ENCODE results near the gene ABHD12B. TPM values are rescaled to one million over a fixed set of nuclear protein-coding genes. Genes with fewer than 3 reads are reported as not detected.

The ABHD12B gene, protein sequence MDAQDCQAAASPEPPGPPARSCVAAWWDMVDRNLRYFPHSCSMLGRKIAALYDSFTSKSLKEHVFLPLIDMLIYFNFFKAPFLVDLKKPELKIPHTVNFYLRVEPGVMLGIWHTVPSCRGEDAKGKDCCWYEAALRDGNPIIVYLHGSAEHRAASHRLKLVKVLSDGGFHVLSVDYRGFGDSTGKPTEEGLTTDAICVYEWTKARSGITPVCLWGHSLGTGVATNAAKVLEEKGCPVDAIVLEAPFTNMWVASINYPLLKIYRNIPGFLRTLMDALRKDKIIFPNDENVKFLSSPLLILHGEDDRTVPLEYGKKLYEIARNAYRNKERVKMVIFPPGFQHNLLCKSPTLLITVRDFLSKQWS
- total RNA-seq = not detected
- long read RNA-seq, donor 1 = 0 reads
- long read RNA-seq, donor 2, partial matches to known transcripts = 0 of 1 reads
- long read RNA-seq, donor 2, other reads (novel, unspliced or antisense) = 1 of 1 reads

DNA sequence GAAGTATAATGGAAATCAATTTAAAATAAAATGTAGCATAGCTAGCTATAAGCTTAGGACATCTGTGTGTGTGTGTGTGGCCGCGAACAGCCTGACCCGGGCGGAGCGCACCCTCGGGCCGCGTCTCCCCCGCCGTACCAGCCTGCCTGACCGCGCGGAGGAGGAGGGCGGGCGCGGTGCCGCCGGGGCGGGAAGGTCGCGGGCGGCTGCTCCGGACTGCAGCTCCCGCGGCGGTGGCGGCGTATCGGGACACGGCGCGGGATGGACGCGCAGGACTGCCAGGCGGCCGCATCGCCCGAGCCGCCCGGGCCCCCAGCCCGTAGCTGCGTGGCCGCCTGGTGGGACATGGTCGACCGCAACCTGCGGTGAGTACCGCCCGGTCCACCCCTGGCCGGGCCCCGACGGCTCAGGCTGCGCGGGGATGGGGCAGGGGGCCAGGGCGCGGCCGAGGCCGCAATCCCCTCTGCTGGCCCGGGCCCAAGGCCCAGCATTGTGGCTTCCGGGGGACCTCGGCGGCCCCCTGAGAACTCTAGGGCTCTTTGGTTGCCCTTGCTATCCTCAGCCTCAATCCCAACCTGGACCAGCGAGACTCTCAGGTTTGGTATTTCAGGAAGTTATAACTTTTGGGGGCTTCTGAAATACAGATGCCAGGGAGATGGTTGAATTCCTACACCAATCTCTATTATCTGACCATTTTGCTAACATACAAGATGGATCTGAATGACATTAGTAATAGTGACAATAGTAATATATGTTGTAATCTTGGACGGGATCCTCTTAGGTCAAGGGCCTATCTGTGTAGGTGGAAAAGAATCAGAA, at the start of gene ABHD12B:
Gene ABHD12B, plus strand, starts transcription at position 140 of the 819 bp plus-strand sequence. Its CDS starts 122 bp downstream, at position 262.
- DNase-seq (ENCODE audit: low spot score) = no peak
- intact Hi-C loops (cut with DNase I) = no loop called here

DNA sequence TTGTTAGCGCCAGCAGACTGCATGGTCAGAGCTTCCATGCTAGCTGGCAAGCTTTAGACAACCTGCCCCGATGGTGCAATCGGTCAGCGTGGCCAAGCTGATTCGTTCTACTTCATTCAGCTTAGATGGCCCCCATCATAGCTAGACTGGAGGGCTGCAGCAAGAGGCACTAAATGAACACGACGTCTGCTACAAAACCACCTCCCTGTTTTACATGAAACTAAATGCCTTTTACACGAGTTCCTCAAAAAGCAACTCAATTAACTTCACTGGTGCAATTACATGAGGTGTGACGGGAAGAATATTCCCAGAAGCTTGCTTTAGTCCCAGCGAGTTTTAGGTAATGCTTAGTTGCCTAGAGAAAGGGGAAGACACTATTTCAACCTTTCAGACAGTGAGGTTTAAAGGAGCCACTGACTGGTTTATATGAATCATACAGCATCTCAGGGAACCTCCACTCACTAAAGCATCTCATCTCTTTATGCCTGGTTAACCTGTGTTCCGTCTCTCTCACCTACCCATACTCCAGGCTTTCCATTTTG, 49.3 kb upstream of the ABHD12B start:
- intact Hi-C loops (cut with DNase I) = no loop called here
- DNase-seq (ENCODE audit: low spot score) = no peak

DNA sequence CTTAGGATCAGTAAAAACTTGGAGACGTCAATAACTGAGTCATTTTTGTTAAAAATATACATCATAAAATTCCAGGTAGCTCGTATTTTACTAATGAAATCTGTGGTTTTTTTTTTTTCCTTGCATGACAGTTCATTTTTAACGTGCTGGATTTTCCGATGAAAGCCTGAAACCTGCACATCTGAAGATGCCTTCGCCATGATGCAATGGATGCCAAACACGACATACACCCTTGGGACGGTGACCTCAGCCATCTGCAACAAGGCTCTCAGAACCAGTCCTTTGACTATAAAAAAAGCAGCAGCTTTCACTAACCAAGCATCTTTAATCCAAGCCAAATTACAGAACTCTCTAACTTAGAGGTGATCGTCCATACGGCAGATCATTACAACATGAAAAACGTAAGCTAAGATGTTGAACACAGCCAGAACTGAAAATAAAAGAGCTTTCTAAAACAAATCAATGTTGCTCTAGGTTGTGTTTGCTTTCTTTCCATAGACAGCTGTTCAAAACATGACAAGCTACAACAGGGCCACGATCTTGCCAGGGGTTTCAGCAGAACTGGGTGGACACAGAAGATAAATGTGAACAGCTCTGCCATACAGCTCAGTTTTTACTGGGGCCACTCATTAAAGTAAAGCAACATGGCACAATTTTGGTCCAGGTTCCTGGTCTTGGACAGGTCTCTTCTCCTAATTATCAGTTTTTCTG, 48.6 kb upstream of the ABHD12B start:
- no peak for DNase-seq (ENCODE audit: low spot score)
- intact Hi-C loops (cut with DNase I) = no loop called here

DNA sequence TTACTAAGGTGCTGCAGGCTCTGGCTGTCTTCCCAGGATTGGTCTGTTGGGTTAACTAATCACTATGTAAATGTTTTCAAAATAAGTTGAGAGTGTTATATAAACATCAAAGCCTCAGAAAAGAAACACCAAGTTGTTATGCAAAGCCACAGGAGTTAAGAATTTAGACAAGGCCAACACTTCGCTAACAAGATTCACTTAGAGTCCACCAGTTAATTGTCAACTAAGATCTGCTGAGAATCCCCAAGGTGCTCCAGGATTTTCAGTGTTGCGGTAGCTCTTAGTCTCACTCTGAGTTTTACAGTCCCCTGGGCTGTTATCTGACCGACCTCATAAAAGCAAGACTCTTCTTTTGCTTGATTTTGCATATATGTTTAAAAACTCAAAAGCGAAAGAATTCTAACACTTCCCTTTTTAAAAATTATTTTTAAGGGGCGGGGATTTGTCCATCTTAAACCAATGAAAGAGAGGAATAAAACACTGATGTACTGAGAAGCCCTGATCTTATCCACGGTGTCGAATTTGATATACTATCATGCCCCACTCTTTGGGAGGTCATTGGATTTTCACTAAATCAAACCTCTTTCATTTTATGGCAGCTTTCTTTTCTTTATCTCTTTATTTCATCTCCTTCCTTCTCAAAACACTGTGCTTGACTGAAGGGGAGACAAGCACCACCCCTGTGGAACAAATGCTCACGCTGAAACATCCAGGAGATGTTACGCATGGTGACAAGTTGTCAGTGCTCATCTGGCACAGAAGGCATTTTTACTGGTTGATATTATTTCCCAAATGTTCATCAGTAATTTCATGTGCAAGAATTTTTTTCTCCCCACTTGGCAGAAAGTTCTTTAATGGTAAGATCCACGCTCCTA, 47.9 kb upstream of the ABHD12B start:
- intact Hi-C loops (cut with DNase I) = no loop called here

DNA sequence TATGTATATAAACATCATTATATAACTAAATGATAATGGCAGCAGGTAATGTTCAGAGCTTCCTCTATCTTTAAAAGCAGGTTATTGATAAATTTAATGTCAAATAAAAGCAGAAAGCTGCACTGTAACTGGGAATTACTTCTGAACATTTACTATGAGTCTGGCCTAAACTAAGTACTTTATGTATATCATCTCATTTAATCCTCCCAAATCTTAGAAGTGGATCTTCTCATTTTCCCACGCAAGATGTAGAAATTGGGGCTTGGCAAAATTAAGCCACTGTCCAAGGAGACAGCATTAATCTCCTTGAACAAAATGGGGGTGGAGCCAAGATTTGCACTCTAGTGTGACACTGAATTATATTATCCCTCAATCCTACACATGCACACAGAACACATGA, 46.5 kb upstream of the ABHD12B start:
- no peak for DNase-seq (ENCODE audit: low spot score)
- intact Hi-C loops (cut with DNase I) = no loop called here

More for the DNA sequence above, 47.9 kb upstream of the ABHD12B start:
- no peak for DNase-seq (ENCODE audit: low spot score)

DNA sequence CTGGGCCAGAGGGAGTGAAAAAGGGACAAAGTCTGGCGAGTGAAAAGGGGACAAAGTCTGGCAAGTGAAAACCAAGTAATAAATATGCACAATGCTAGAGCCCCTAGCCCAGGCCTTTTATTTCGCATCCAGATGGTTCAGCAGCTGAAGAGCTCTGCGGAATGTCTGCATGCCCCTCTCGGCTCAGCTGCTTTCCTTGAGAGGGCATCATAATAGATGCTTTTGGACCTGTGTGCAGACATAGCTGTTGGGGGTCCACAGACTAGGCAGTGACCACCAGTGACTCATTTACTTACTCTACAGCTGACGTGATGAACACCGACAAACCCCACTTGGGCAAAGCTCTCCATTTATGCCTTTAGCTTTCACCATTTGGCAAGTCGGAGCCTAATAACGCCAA, 45.2 kb upstream of the ABHD12B start:
- intact Hi-C loops (cut with DNase I) = no loop called here
- DNase-seq (ENCODE audit: low spot score) = no peak

DNA sequence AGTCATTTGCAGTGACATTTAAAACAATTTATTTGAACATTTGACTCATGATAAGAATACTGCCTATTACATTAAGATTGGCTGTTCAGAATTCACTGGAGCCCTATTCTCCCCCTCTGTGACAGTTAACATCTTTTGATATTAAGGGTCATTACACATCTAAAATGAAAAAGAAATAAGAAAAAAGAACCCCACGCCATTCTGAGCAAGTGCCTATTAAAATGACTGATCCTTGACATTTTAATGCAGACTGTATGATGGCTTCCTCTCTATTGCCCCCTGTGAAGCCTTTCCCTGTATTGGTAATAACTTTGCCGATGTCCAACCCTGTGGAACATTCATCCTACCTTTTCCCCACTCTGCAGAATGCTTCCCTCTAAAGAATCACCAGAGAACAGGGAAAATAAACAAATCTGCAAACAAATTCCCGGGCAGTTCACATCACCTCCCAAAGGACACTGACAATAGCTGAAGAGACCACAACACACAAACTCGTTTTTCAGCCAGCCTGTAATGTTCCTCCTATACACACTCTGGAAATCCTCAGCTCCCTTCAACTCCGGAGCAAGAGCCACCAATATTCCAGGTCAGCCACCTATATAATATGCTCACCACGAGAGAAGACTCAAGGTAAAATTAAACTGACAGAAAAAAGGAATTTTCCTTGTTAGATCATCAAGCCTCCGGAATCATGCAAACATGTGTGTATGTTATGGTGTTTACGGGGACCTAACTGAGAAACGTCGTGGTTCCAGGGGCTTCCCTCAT, 42.9 kb upstream of the ABHD12B start:
- intact Hi-C loops (cut with DNase I) = no loop called here
- DNase-seq (ENCODE audit: low spot score) = no peak

DNA sequence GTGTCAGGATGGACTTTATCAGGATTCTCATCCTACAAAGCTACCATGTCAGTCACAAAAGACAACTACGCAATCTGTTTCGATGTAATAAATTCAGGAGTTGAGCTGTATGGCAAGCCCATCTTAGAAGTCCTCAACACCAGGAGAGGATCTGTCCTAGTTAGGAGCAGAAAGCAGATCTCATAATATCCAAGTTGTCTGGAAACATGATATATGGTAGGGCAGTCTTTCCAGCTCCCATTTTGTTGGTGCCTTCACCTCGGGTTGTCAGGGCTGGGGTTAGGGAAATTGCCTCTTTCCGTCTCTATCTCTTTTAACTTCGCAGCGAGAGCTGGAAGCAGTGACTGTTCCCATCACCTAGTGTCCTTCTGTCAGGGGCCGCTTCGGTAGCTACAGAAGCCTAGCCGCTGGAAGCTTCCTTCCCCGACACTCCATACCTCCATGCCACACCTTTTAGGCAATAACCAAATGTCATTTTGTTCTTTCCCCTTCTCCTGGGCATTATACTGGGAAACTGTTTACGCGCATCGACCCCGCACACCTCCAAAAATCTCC, 42.3 kb upstream of the ABHD12B start:
- intact Hi-C loops (cut with DNase I) = no loop called here

DNA sequence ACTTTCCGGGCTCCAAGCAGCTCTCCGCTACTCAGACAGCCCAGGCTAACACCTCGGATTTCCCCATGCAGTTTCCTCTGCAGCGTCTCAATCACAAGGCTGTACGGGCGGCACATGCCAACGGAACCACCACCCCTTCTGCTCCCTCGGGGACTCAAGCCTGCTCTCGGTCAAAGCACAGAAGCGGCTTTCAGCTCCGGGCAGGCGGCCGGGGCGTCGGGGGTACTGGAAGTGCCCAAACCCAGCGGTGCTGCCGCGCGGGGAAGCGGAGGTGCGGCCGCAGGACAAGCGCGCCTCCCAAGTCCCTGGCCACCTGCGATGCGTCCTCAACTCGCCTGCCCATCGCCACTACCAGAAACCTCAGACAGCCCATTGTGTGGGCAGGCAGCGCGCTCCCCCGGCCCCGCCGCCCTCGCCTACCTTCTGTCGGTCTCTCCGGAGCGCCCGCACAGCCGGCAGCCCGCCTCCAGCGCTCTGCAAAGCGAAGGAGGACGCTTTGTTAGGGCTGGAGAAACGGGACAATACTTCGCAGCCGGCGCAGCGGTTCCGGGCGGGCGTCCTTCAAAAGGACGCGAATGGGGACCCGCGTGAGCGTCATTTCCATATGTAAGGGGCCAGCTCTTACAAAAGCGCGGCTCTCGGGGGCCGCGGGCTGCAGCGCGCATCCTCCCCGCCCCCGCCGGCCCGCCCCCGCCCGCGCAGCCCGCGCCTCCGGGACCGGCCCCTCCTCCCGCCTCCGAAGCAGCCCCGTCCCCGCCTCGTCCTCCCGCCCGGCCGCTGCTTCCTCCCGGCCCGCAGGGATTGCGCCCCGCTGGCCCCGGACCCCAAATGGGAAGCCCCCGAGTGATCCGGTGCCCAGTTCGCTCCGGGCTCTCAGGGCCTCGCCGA, 41.6 kb upstream of the ABHD12B start:
- DNase-seq (ENCODE audit: low spot score) = peak; percentile 87

More for the DNA sequence above, 42.3 kb upstream of the ABHD12B start:
- no peak for DNase-seq (ENCODE audit: low spot score)

DNA sequence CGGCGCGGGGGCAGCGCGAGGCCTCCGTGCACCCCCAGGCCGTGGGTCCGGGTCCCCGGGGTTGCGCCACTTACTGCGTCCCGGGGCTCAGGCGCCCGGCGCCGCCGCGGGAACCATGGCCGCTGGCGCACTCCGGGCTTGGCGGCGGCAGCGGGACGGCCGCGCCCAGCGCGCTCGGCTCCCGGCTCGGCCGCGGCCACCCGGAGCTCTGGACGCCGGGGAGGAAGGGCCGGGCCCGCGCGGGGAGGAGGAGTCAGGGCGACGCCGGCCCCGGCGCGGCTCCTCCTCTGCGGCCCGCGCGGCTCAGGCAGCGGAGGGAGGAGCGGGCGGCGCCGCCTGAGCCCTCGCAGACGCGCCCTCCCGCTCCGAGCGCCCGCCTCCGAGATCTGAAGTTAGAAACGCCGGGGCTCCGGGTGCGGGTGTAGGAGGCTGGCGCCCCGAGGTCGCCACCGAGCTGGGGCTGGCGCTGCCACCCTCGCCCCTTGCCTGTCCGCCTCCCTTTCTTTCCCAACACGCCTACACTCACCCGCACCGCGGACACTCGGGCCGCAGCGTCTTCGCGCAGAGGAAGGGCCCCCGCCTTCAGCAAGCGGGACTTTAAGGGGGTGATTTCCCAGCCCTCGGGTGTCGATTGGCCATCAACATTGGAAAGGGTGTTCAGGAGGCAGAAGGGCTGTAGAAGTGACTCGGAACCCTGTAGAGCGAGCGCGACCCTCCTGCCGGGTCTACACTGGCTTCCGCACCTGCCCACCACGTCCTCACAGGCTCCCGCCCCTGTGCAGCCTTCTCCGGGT, 40.7 kb upstream of the ABHD12B start, which contains the start of gene NIN:
Gene NIN, minus strand, starts transcription at position 231 of the 794 bp plus-strand sequence. CDS start 9,106 bp downstream, outside the sequence.
- intact Hi-C loops (cut with DNase I) = no loop called here
- DNase-seq (ENCODE audit: low spot score) = peak; percentile 93

More for the DNA sequence above, 41.6 kb upstream of the ABHD12B start:
- intact Hi-C loops (cut with DNase I) = no loop called here

DNA sequence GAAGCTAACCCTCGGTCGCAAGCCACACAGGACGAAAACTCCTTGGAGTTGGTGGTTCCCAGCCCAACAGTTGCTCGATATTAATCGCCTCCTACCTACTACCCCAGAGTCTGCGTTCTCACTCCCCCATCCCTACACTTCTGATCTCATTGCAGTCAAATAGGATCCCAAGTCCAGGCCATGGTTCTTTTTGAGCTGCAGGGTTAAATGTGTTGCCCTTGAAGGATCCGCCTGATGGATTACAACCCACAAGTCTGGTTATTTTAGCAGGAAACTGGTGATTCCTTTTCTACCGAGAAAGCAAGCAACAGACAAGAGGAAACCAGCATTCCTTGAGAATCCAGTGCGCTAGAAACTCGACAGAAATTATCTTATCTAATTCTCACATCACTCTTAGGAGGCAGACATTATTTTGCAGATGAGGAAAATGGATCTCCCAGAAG, 40.1 kb upstream of the ABHD12B start:
- intact Hi-C loops (cut with DNase I) = no loop called here
- DNase-seq (ENCODE audit: low spot score) = no peak

DNA sequence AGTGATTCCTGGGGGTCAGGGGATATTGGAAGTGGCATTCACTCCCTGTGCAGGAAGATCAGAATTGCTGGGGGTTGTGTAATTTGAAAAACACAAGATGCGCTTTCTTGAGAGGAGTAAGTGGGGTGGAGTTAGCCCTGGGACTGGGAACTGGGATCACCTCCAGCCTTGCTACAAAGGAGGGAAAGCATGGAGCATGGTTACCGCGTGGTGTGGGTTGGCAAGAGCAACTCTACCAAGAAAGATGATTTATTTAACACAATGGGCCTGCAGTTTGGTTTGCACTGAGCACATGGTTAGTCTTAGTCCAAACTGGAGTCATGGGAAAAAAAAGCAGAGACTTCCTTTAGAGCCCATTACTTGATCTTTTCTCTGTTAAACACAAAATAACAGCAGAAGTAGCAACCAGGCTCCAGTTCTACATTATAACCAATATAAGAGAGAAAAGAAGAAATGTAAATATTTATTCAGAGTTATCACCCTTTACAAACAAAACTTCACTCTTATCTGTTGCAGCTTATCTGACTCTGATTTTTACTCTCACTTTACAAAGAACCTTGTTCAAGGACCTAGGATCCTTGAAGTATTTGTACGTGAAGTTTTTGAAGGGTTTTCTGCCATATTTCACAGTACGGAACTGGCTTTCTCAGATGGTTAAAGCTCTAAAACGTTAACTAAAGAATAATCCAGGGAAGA, 38.8 kb upstream of the ABHD12B start:
- intact Hi-C loops (cut with DNase I) = no loop called here
- DNase-seq (ENCODE audit: low spot score) = no peak

DNA sequence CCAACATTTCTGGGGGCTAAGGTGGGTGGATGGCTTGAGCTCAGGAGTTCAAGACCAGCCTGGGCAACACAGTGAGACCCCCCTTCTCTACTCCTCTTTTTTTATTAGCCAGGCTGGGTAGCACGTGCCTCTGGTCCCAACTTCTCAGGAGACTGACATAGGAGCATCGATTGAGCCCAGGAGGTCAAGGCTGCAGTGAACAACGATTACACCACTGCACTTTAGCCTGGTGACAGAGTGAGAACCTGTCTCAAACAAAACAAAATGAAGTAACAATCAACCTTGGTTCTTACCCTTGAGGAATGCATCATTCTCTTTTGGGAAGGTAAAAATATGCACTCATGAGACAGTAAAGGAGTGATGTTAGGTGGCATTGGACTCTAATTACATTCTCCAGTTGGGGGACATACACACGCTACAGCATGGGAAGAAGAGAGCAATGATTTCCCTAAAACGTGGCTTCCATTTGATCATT, 37.0 kb upstream of the ABHD12B start:
- no peak for DNase-seq (ENCODE audit: low spot score)
- intact Hi-C loops (cut with DNase I) = no loop called here

DNA sequence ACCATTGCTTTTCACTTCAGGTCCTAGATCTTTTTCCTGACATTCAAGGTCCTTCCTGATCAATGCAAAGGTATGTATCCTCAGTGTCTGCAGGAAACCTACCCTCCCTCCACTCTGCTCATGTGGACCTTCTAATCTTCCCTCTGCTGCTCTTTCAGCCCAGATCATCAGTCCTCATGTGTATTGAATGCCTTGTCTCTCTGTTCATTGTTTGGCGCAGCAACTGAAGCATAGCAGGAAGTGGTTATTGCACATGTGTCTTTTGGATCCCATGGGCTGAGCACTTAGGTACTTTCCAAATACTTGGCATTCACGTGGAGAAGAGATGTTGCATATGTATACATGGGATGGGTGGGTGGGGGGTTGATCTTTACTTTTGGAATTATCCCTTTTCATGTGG, 36.6 kb upstream of the ABHD12B start:
- DNase-seq (ENCODE audit: low spot score) = no peak
- intact Hi-C loops (cut with DNase I) = no loop called here

DNA sequence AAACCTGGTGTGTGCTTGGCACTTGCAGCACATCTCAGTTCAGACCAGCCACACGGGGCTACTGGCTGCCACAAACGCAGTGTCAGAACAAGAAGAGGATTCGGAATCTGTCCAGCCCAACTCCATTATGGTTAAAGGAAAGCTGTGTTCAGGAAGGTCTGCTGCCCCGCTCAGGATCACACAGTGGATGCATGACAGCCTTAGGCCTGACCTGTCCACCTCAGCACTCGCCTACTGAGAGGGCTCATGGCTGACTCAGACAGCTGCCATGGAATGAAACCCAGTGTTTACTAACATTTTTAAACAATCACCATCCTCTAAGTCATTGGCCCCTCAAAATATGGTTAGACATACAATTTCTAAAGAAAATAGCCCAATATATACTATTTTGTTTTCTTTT, 35.3 kb upstream of the ABHD12B start:
- no peak for DNase-seq (ENCODE audit: low spot score)
- intact Hi-C loops (cut with DNase I) = no loop called here
